GM18951 (cell line): ENCODE measurements around the gene GALNT8.
"Not testable (repeated sequence)": the region's sequence is repeated elsewhere in the genome, so short reads cannot be mapped to it uniquely, and the experiment has no call there.

Experiments
- POLR2A ChIP-seq: IDR thresholded peaks from 4 replicates; pipeline ENCODE4 v1.6.1; 2011; ENCODE audit warnings: mild to moderate bottlenecking; ENCODE audit not compliant: insufficient read length, insufficient read depth; ENCODE audit errors: extremely low read depth
- in situ Hi-C: fragments of 300-500 bp; cut with MboI; formaldehyde crosslinking; loops from one replicate; pipeline ENCODE4 v1.12.0; 2022; ENCODE audit warnings: low sequenced_read_pairs, mixed read lengths, inconsistent platforms; ENCODE audit not compliant: unreplicated experiment

GALNT8 gene

DNA sequence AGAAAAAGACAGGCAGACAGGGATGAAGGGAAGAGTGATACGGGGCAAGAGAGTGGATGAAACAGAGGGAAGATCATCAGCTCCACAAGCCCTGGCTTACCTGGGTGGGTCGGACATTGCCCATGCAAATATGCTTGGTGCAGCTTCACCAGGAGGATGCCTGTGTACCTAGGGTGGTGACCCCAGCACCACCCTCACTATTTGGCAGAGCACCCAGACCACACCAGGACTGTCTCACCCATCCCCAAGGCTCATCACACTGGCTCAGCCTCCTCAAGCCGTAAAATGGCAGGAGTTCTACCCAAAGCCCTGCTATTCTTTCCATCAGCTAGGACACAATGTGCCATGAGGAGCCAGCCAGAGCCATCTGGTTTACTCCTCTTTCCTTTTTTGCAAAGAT is 3.0 kb downstream of the GALNT8 start:
- in situ Hi-C loops, result no loop called here
- TF ChIP-seq POLR2A, result no peak

DNA sequence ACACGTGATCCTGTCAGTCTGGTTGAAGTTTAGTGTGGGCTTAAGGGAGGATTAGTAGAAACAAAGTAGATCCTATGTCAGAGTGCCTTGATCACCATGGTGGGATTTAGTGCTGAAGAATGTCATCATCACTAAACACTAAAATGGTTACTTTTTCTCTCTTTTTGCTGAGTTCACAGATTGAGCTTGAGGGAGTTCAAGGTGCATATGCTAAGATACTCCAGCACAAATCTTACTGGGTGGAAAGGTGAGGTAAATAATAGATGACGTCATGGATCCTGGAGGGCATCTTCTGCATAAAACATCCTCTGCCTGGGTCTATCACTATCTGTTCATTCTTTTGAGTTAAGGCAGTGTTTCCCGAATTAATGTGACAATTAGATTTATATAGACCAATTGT is 4.9 kb downstream of the GALNT8 start:
- in situ Hi-C loops, result no loop called here
- TF ChIP-seq POLR2A, result no peak

DNA sequence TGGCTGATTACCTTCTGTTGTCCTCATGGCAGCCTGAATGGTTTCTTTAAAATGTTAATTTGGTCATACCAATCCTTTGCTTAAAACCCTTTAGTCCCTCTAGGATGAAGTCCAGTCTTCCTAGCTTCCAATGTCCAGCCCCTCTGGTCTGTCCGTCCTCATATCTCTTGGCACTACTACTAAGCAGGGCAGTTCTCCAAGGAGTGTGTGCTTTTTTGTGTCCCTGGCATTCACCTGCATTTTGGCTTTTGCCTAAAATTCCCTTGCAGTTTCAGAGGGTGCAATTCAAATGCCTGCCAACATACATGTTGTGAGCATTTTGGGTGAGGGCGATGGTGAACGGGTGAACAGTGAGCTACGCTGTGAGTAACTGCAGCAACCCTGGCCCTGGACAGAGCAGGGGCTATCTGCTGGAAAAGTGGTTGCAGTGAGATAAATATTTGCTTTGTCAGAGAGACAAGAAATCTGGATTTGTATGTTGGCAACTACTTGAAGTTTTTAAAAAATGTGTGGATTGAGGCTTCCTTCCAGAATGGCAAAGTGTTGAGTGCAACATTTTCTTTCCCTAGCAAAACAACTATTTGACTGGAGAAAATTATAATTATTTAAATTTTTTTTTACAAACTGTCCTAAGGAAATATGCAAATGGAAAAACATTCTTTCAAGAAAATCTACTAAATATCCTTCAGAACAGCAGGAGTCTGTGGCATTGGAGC is 14.6 kb downstream of the GALNT8 start:
- TF ChIP-seq POLR2A, result no peak
- in situ Hi-C loops, result no loop called here

DNA sequence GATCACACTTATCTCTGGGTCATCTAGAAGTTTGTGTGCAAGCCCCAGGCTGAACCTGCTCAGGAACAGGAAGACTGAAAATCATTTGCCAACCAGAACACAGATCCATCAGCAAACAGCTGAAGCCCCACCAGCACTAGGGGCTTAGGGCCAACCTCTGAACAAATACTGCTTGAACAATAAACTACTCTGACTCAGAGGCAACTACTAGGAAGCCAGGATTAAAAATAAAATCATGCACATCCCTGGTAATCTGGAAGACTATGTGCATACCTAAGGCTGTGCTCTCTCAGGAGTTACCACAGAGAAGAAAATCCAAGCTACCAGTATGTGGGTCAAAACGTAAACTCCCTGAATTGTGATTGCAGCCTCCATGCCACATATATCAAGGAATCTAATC is 15.9 kb downstream of the GALNT8 start:
- in situ Hi-C loops, result no loop called here
- no peak for TF ChIP-seq POLR2A

DNA sequence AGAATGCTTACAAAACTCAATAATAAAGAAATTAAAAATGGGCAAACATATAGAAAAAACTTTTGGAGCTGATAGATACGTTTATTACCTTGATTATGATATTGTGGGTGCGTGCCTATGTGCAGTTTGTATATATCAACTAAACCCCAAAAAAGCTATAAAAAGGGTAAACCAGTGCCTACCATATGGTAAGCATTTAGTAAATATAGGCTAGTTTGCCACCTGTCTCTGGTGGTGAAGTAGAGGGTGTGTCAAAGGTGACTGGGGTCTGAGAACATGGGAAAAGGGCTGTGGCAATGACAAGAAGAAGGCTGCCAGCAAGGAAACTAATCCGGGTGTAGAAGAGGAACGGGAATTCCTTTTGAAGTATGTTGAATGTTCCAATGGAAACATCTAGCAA is 18.3 kb downstream of the GALNT8 start:
- no peak for TF ChIP-seq POLR2A
- in situ Hi-C loops, result no loop called here

DNA sequence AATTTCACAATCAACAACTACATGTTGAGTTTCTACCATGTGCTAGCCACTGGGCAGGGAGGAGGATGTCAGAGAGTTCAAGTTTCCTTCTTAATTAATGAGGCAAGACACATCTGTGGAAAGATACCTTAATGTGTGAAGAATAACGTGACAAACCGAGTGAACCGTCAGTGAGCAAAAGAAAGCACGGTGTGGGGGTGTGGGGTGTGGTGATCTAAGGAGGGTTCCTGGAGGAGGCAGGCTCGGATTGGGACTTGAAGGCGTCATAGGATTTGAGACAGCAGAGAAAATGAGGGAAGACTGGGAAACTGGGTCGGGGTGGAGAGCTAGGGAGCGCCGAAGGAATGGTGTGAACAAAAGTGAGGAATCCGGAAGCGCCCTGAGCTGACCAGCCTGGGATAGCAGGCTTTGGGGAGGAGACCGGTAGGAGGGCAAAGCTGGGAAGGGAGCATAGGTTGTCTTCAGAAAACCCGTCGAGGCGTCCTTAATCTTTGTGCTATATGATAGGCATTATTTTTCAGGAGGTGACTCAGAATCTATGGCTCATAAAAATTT is 22.3 kb downstream of the GALNT8 start:
- in situ Hi-C loops, result no loop called here
- no peak for TF ChIP-seq POLR2A

DNA sequence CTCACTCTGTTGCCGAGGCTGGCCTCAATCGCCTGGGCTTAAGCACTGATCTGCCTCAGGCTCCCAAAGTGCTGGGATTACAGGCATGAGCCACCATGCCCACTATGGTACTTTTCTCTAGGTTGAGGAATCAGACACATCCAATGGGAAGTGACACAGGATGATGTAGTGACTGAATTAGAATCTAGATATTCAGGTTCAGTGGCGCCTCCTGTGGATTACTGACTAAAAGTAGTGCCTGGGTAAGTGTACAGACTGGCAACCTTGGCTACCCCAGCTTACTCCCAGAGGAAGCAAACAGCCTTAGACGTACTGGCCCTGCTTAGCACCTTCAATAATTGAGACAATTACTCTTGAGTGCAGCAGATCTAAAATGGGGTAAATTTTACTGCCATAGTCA is 22.8 kb downstream of the GALNT8 start:
- in situ Hi-C loops, result no loop called here

DNA sequence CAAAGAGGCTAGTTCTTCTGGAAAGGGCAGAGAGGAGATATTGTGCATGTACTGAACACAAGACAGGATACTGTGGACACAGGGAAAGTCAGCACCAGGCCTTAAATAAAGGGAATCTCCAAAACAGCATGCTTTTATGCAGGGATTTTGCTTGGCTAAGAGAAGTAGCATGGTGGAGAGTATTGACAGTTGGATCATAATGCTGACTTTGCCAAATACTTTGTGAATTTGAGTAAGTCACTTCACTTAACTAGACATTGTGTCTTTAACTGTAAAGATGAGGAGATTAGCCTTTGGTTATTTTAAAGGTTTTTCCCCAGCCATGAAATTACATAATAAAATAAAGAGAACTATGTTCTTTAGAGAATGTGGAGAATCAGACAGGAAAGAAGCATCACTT is 24.5 kb downstream of the GALNT8 start:
- in situ Hi-C loops, result no loop called here
- no peak for TF ChIP-seq POLR2A

More for the DNA sequence above, 22.8 kb downstream of the GALNT8 start:
- TF ChIP-seq POLR2A, result no peak

DNA sequence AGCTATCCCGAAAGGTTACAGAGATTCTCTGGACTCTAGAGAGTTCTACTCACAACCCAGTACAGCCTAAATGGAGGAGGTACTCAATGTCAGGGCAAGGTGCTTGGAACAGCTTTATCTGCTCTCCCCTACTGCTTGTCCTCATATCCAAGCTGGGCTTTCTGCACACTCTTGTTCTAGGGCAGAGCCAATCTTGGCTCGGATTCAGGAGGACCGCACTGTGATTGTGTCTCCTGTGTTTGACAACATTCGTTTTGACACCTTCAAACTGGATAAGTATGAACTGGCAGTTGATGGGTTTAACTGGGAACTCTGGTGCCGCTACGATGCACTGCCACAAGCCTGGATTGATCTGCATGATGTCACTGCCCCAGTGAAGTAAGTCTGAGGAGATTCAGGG is 25.0 kb downstream of the GALNT8 start:
- in situ Hi-C loops, result no loop called here
- TF ChIP-seq POLR2A, result no peak

DNA sequence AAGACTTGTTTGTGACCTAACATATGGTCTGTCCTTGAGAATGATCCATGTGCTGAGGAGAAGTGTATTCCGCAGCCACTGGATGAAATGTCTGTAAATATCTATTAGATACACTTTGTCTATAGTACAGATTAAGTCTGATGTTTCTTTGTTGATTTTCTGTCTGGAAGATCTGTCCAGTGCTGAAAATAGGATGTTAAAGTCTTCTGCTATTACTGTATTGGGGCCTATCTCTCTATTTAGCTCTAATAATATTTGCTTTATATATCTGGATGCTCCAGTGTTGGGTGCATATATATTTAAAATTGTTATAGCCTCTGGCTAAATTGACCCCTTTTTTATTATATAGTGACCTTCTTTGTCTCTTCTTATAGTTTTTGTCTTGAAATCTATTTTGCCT is 31.5 kb downstream of the GALNT8 start:
- in situ Hi-C loops, result not testable (repeated sequence)

DNA sequence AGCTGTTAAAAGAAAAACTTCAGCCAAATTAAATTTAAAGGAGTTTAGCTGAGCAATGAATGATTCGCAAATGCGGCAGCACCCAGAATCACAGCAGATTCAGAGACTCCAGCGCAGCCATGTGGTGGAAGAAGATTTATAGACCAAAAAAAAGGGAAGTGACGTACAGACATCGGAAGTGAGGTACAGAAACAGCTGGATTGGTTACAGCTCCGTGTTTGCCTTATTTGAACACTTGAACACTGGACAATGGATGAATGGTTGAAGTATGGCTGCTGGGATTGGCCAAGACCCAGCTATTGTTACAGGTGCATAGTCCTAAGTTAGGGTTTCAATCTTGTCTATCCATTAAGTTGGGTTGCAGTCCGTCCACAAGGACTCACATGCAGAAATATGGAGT is 42.6 kb downstream of the GALNT8 start:
- in situ Hi-C loops, result no loop called here
- TF ChIP-seq POLR2A, result no peak

DNA sequence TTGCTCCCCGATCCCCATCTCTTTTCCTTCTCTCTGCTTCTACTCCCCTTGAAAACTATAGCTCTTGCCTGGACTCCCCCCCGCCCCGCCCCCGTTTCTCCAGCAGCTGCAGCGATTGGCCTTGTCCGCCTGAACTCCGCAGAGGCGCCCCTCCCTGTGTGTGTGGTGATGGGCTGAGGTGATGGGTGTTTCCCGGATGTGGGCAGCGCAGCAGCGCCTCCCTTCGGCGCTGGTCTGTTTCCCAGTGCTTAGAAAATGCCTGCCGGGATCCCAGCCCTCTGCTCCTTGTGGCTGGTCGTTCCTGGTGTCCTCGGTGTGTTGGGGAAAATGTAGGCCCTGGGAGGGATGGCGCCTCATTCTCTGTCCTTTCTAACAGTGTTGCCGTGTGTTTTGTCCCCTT is 43.3 kb downstream of the GALNT8 start:
- in situ Hi-C loops, result no loop called here
- no peak for TF ChIP-seq POLR2A

DNA sequence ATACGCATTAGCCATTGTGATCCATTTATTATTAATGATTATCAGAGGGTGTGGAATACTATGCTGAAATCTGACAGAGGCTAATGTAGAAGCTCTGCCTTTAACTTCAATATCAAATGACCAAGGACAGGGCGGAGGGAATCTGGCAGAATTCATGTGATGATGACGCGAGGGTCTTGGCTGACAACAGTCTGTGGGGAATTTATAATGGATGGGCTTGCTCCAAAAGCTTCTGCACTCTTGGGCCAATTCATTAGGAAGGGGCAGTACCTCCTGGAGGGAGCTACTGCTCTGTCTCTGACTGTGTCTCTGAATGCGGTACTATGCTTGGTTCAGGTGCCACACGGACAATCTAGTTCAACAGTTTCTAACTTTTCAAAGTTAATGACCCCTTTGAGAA is 46.2 kb downstream of the GALNT8 start:
- TF ChIP-seq POLR2A, result no peak

DNA sequence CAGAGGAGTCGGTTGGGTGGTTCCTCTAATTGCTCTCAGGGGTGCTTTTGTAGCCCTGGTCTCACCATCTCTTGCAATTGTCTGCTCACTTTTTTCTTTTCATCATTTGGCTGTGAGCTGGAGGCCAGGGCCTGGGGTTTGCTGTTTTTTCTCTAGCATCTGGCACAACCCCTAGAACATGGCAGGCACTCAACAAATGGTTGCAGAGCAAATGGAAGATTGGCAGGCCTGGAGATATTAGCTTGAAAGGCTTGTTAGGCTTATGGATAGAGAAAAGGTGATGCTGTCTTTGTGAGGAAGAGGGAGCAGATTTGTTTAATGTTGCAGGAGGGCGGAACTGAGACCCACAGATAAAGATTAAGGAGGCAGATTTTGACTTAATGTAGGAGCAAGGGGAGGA is 47.0 kb downstream of the GALNT8 start:
- TF ChIP-seq POLR2A, result no peak
- in situ Hi-C loops, result no loop called here

More for the DNA sequence above, 46.2 kb downstream of the GALNT8 start:
- in situ Hi-C loops, result no loop called here
